IPS DF 4.7 (cell line): ENCODE results near the gene PRF1.
"Not testable (repeated sequence)": the region's sequence is repeated elsewhere in the genome, so short reads cannot be mapped to it uniquely, and the experiment has no call there.

Experiments
- DNase-seq: peaks from one replicate; pipeline ENCODE4 v3.0.0-alpha.2; 2013; ENCODE audit warnings: low spot score; ENCODE audit errors: extremely low read depth

PRF1 gene

GRCh38 chr10:70594161-70594560, 8.4 kb downstream of the PRF1 start:
- no peak for DNase-seq

- no peak for DNase-seq
These were observed 9.0 kb downstream of the PRF1 start for GRCh38 chr10:70593513-70593890.

GRCh38 chr10:70592746-70593512, 9.6 kb downstream of the PRF1 start:
- no peak for DNase-seq

GRCh38 chr10:70592186-70592735, 10.3 kb downstream of the PRF1 start:
- no peak for DNase-seq

GRCh38 chr10:70590655-70591416, 11.7 kb downstream of the PRF1 start:
- no peak for DNase-seq

GRCh38 chr10:70589762-70590654, 12.5 kb downstream of the PRF1 start:
- no peak for DNase-seq

- DNase-seq: no peak
These were observed 13.5 kb downstream of the PRF1 start for GRCh38 chr10:70588859-70589570.

GRCh38 chr10:70588255-70588654, 14.3 kb downstream of the PRF1 start:
- no peak for DNase-seq

GRCh38 chr10:70587045-70587658, 15.4 kb downstream of the PRF1 start:
- DNase-seq: no peak

- DNase-seq: no peak
These were observed 16.1 kb downstream of the PRF1 start for GRCh38 chr10:70586348-70586930.

GRCh38 chr10:70585578-70586169, 16.9 kb downstream of the PRF1 start:
- no peak for DNase-seq

- peak; percentile 62 for DNase-seq
These were observed 17.5 kb downstream of the PRF1 start for GRCh38 chr10:70584909-70585544.

- no peak for DNase-seq
These were observed 18.2 kb downstream of the PRF1 start for GRCh38 chr10:70584366-70584765.

GRCh38 chr10:70583669-70584037, 18.9 kb downstream of the PRF1 start:
- no peak for DNase-seq

GRCh38 chr10:70582793-70583668, 19.5 kb downstream of the PRF1 start:
- no peak for DNase-seq

- DNase-seq: not testable (repeated sequence)
These were observed 21.4 kb downstream of the PRF1 start for GRCh38 chr10:70581176-70581575.

GRCh38 chr10:70579234-70580002, 23.1 kb downstream of the PRF1 start:
- no peak for DNase-seq
